ENCODE results near the gene ANAPC2.

The ANAPC2 gene

GRCh38 chr9:137214620-137215019 lies 26.3 kb upstream of the ANAPC2 start:
- no peak for DNase-seq (ENCODE audit: low read depth)

GRCh38 chr9:137213160-137214060 lies 25.1 kb upstream of the ANAPC2 start:
- DNase-seq (ENCODE audit: low read depth), result no peak

- DNase-seq (ENCODE audit: low read depth), result no peak
Measured at GRCh38 chr9:137212520-137212919, 24.2 kb upstream of the ANAPC2 start.

- no peak for DNase-seq (ENCODE audit: low read depth)
Measured at GRCh38 chr9:137211532-137211931, 23.2 kb upstream of the ANAPC2 start.

- no peak for DNase-seq (ENCODE audit: low read depth)
Measured at GRCh38 chr9:137206602-137207001, 18.2 kb upstream of the ANAPC2 start.

GRCh38 chr9:137205126-137206069 lies 17.0 kb upstream of the ANAPC2 start, which contains the start of the genes NDOR1 and TMEM203:
NDOR1 (plus strand) TSS chr9:137205700; CDS start chr9:137205778, 78 bp downstream.
TMEM203 (minus strand) TSS chr9:137205648; CDS start chr9:137205414, 234 bp downstream.
- DNase-seq (ENCODE audit: low read depth), result peak; percentile 59

- DNase-seq (ENCODE audit: low read depth), result no peak
Measured at GRCh38 chr9:137204731-137205125, 16.4 kb upstream of the ANAPC2 start.

GRCh38 chr9:137202966-137203365 lies 14.6 kb upstream of the ANAPC2 start:
- no peak for DNase-seq (ENCODE audit: low read depth)

GRCh38 chr9:137201205-137201868 lies 13.0 kb upstream of the ANAPC2 start:
- no peak for DNase-seq (ENCODE audit: low read depth)

GRCh38 chr9:137200311-137201204 lies 12.2 kb upstream of the ANAPC2 start, which contains the start of gene TPRN:
TPRN (minus strand) TSS chr9:137200741; CDS start chr9:137200711, 30 bp downstream.
- DNase-seq (ENCODE audit: low read depth), result peak; percentile 98

GRCh38 chr9:137199411-137200121 lies 11.2 kb upstream of the ANAPC2 start:
- no peak for DNase-seq (ENCODE audit: low read depth)

- DNase-seq (ENCODE audit: low read depth), result no peak
Measured at GRCh38 chr9:137198902-137199283, 10.5 kb upstream of the ANAPC2 start.

- DNase-seq (ENCODE audit: low read depth), result no peak
Measured at GRCh38 chr9:137198051-137198901, 9.9 kb upstream of the ANAPC2 start.

GRCh38 chr9:137195525-137196220 lies 7.3 kb upstream of the ANAPC2 start:
- no peak for DNase-seq (ENCODE audit: low read depth)

- DNase-seq (ENCODE audit: low read depth), result no peak
Measured at GRCh38 chr9:137194909-137195308, 6.5 kb upstream of the ANAPC2 start.

- no peak for DNase-seq (ENCODE audit: low read depth)
Measured at GRCh38 chr9:137194388-137194787, 6.0 kb upstream of the ANAPC2 start.

GRCh38 chr9:137193771-137194170 lies 5.4 kb upstream of the ANAPC2 start:
- DNase-seq (ENCODE audit: low read depth), result no peak

GRCh38 chr9:137192859-137193258 lies 4.5 kb upstream of the ANAPC2 start:
- DNase-seq (ENCODE audit: low read depth), result no peak

- no peak for DNase-seq (ENCODE audit: low read depth)
Measured at GRCh38 chr9:137192448-137192780, 4.1 kb upstream of the ANAPC2 start.

All from GM04504 (cell line).